ENCODE measurements around the gene ZNF358. TPM values are rescaled to one million over a fixed set of nuclear protein-coding genes. Genes with fewer than 3 reads are reported as not detected.

ZNF358 gene
- total RNA-seq, 1 experiment from 2014 or later: 72.7 TPM

DNA sequence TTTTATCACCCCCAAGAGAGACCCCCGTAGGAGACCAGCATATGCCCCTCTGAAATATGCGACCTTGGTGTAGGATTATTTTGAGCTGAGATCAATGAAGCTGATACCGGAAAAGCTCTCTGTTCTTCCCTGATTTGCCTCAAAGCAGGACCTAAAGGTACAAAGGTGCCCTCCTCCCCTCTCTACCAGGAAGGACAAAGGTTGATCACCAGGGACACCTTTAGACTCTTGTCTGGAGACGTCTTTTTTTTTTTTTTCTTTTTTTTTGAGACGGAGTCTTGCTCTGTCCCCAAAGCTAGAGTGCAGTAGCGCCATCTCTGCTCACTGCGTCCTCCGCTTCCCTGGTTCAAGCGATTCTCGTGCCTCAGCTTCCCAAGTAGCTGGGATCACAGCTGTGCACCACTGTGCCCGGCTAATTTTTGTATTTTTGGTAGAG is 26.3 kb upstream of the ZNF358 start:
- DNase-seq (ENCODE audit: low spot score): no peak

DNA sequence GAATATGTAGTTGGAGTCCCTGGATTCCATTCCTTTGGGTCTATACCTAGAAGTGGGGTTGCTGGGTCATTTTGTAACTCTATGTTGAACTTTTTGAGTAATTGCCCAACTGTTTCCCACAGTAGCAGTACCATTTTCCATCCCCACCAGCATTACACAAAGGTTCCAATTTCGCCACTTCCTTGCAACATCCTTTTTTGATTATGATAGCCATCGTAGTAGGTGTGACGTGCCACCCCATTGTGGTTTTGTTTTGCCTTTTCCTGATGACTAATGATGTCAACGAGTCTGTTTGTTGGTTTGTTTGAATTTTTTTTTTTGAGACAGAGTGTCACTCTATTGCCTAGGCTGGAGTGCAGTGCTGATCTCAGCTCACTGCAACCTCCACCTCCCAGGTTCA is 23.8 kb upstream of the ZNF358 start:
- peak; percentile 84 for DNase-seq (ENCODE audit: low spot score)

DNA sequence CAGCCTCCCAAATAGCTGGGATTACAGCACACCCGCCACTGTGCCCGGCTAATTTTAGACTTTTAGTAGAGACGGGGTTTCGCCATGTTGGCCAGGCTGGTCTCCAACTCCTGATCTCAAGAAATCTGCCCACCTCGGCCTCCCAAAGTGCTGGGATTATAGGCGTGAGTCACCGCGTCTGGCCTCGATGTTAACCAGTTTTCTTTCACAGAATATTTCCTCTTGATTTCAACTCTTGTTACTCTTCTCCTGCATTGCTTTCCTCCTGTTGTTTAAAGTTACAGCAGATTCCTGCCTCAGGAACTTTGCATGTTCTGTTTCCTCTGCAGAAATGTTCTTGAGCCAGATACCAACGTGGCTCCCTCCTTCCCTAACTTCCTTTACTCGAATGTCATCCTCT is 23.3 kb upstream of the ZNF358 start:
- DNase-seq (ENCODE audit: low spot score): peak; percentile 44

DNA sequence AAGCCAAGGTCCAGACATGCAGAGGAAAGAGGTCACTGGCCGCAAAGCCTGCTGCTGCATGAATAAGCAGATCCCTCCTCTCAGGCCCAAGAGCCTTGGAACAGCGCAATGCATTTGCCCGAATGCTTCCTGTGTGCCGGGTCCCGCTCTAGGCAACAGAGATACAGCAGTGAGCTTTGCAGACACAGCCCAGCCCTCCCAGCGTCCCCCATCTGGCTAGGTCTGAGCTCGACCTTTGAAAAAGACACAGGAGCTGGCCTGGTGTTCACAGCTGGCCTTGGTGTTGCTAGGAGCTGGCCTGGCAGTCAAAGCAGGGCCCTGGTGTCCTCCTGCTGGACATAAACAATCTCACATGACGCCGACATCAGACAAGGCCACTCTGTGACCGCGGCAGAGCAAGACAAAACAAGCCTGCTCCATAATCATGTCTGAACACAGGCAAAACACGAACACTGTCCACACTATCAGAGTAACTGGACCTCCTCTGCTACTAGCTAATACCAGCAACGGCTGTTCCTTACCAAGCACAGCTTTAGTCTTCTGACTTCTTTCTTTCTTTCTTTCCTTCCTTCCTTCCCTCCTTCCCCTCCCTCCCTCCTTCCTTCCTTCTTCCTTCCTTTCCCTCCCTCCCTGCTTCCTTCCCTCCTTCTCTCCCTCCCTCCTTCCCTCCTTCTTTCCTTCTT is 21.3 kb upstream of the ZNF358 start:
- DNase-seq (ENCODE audit: low spot score): no peak

DNA sequence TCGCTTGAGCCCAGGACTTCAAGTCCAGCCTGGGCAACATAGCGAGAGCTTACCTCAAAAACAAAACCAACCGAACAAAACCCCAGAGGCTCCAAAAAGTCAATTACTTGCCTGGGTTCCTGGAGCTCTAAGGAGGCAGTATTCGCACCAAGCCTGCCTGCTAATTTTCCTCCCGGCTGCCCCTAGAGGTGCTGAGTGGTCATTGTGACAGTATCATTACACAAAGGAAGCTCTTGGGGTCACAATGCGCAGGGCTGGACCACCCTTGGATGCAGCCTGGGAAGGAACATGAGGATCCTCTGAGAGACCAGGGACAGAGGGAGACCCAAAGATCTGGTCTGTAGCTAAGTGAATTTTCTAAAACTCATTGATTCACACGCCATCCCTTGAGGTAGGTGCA is 18.6 kb upstream of the ZNF358 start:
- DNase-seq (ENCODE audit: low spot score): no peak

DNA sequence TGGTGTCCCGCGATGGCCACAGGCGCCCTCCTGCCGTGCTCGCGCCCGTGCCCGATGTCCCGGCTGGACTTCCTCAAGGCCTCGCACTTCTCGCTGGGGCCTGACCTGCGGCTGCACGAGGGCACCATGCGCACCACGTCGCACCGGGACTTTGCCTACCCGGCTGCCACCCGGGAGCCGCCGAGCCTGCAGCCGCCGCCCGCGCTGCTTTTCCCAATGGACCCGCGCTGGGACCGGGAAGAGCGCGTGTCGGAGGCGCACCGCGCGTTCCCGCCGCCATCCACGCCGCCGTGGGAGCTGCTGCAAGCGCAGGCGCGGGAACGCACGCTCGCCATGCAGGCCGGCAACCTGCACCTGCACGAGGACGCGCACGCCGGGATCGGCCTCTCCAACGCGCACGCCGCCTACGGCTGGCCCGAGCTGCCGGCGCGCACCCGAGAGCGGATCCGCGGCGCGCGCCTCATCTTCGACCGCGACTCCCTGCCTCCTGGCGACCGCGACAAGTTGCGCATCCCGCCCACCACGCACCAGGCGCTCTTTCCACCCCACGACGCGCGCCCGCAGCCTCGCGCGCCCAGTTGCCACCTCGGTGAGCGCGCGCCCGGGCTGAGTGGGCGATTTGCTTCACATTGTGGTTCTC is 15.0 kb upstream of the ZNF358 start:
- DNase-seq (ENCODE audit: low spot score): no peak

DNA sequence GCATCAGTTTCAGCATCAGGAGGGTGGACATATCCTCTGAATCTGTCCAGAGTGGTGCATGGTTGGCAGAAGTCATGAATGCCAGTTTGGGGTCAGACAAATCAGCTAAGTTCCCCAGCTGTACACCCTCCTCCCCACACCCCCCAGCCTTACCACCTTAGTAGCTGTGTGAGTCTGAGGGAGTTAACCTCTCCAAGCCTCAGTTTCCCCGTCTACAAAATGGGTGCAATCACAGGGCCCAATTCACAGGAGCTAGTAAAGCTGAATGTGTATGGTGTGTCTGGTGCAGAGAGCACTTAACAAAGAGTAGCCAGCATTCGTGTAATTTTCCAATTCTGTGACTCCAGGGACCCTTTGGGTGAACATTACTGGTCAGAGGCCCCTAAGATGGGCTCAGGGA is 13.4 kb upstream of the ZNF358 start:
- DNase-seq (ENCODE audit: low spot score): no peak

DNA sequence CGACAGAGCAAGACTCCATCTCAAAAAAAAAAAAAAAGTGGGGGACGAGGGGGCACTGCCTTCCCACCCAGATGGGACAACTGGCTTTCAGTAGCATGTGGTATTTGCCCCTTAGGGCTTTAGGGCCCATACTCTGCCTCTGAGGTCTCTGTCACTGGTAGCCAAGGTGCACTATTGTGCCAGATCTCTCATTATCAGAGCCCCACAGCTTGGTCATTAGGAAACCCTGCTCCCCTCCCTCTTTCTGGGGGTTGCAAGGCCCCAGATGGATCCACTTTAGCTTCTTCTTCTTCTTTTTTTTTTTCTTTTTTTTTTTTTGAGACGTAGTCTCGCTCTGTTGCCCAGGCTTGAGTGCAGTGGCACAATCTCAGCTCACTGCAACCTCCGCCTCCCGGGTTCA is 11.2 kb upstream of the ZNF358 start:
- DNase-seq (ENCODE audit: low spot score): no peak

DNA sequence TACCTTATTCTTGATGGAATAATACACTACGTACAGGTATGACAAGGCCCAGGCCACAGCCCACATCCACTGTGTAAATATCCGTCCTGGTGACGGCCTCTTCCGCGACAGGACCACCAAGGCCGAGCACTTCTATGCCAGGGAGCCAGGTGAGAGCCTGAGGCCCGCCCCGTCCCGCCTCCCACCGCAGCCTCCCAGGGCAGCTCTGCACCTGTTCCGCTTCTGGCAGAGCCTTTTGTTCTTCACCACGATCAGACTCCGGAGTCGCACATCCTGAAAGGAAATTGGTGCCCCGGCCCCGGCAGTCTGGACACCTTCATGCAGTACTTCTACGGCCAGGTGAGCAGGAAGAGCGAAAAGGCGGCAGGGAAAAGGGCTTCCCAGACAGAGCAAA is 10.6 kb upstream of the ZNF358 start:
- DNase-seq (ENCODE audit: low spot score): no peak

DNA sequence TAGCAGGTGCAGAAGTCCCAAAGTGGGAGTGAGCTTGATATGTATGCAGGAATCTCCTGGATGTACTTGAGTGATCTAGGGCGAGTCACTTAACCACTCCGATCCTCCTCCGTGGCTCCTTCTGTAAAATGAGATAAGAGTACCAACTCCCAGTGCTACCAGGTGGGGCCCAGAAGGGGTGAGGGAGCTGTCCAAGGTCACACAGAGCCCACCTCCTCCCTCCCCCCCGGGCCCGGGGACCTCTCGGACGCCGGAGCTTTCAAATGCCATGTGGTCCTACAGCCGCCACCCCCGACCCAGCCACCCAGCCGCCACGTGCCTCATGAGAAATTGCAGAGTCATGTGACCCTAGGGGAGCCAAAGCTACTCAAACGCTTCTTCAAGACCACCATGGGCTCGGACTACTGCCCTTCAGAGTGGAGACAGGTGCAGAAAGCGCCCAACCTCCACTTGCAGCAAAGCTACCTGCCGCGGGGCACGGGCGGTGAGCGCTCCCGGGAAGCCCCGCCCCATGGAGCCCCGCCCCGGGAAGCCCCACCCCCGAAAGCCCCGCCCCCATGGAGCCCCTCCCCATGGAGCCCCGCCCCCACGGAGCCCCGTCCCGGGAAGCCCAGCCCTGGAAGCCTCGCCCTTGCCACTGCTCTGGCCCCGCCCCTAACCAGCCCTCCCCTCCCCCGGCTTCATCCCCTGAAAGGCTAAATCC is 10.1 kb upstream of the ZNF358 start:
- peak; percentile 26 for DNase-seq (ENCODE audit: low spot score)

DNA sequence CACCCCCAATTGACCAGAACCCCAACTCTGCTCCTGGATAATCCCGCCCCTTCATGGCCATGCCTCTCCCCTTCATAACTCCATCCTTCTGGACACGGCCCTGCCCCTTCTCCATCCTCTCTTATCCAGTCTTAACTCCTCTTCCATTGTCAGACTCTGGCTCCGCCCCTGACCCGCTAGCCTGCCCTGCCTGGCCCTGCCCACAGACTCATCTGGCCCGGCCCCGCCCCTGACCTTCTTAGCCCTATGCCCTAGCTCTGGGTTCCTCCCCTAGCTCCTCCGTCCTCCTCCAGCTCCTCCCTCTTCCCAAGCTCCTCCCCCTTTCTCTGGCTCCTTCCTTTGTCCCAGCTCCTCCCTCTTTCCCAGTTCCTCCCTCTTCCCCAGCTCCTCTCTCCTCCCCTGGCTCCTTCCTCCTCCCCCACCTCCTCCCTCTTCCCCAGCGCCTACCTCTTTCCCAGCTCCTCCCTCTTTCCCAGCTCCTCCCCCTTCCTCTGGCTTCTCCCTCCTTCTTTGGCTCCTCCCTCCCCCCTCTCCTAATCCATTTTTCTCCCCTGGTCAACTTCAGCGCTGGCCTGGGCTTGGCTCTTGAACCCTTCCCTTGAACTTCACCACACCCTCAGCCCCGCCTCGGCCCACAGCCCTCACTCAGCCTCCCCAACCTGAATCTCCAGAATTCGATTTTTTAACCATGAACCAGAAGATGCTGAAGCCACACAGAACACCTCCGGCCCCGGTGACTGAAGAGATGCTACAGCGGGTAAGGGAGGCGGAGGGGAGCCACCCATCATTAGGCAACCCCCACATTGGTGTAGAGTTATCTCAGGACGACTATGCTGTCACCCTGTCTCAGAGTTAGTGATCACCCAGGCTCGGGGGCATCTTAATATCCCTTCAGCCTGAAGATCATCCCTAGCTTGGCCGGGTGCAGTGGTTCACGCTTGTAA is 9.2 kb upstream of the ZNF358 start:
- peak; percentile 98 for DNase-seq (ENCODE audit: low spot score)

DNA sequence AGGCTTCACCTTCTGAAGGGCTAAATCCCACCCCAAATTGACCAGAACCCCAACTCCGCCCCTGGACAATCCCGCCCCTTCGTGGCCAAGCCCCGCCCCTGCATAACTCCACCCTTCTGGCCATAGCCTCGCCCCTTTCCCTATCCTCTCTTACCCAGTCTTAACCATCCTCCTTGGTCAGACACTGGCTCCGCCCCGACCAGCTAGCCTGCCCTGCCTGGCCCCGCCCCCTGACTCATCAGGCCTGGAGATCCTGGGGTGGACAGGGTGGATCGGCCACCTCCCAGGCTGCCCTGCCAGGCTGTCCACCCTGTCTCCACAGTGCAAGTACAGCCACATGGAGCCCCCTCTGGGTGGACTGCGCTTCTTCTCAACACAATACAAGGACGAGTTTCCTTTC is 8.0 kb upstream of the ZNF358 start:
- peak; percentile 97 for DNase-seq (ENCODE audit: low spot score)

DNA sequence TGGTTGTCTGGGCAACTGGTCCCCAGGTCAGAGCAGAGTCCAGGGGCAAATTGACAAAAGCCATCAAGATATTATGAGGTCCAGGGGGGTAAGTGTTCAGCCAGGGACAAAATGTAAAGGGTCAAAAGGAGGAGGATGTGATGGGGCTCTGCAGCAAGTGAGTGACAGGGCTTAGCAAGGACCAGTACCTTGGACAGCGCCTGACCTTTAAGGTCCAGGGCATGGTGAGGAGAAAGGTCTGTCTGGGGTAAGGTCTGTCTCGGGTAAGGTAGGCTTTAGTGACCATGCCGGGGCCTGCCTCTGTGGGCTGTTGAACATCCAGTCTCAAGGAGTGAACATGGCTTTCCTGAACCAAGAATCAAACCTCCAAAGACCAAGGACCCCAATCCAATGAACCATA is 6.3 kb upstream of the ZNF358 start:
- no peak for DNase-seq (ENCODE audit: low spot score)

DNA sequence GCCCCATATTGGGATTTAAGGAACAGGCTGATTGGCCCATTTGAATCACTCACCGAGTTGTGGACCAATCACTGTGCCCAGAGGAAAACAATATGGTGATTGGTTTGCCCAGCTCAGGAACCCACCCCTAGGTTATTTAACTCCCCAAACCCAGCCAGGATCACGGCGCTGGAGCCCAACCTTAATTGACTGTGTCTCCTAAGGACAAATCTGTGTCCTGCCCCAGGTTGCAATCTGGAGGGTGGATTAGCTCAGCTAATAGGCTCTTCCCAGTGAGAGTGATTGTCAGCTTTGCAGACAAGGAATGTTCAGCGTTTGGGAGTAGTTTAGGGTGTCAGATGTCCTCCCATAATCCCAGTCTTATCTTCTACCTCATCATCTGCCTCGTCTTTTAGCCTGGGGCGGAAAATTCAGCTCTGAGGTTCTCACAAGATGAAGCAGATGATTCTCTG is 3.5 kb upstream of the ZNF358 start:
- DNase-seq (ENCODE audit: low spot score): no peak

DNA sequence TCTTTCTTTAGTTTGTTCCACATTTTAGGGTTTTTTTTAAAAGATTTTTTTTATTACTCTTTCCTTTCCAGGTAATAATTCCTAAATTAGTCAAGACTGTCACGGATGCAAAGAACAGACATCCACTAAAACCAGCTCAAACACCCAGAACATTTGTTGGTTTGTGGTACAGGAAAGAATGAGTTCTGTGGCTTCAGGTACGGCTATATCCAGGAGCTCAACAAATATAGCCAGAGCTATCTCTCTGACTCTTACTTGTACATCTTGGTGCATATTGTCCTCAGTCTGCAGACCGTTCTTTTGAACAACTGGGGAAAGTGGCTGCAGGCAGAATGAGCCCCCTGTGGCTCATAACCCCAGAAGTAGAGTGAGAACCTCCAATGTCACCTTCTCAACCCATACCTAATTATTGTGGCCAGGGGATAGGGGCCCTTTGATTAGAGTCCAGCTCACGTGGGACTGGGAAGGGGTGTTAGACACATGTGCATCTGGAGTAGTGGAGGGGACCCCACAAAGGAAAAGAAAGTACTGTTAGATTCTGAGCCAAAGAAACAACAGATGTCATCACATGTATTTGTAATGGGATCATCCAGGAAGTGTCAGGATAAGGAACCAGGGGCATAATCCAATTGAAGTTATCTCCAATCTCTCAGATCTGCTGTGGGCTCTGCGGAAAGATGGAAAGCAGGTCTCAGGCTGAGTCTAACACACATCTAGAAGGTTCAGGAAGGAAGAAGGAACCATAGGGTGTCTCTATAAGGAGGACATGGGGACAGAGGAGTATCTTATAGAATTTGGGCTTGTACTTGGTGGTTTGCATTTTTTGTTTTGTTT is 1.9 kb upstream of the ZNF358 start:
- DNase-seq (ENCODE audit: low spot score): no peak

DNA sequence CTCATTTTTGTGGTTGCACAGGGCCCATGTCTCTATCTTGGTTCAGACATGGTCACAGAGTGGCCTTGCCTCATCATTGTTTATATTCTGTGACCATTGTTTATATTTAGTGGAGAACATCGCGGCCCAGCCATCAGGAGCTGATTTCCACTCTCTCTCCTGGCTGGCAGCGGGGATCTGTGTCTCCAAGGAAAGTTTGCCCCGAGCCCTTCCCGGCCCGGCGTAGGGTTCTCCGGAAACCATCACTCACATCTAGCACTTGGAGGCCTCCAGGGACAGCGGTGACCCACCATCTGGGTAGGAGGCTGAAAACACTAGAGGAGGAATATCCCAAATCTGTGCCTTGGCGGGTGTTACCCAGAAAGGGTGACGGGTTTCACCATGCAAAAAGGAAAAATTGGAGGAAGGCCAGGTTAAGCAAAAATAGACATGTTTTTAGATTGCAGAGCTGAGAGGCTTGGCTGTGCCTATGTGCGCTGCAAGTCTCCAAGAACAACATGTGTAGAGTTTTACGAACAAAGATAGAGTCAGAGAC is 726 bp upstream of the ZNF358 start:
- no peak for DNase-seq (ENCODE audit: low spot score)

DNA sequence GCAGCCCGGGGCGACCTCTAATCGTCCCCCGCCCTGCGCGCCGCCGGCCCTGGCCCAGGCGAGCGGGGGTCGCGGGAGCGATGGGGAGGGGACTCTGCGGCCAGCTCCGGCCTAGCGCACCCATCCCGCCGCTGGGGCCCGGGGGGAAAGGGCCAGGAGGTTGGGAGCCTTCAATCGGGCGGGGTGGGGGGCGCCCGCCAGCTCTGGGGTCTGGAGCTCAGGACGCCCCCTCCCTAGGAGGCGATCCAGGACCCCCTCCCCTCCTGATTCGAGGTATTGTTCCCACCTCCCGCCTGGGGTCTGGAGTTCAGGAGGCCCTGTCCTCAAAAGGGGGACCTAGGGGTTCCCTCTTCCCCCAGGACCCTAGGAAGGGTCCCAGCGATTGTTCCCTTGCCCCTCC is 430 bp downstream of the ZNF358 start:
- DNase-seq (ENCODE audit: low spot score): no peak

DNA sequence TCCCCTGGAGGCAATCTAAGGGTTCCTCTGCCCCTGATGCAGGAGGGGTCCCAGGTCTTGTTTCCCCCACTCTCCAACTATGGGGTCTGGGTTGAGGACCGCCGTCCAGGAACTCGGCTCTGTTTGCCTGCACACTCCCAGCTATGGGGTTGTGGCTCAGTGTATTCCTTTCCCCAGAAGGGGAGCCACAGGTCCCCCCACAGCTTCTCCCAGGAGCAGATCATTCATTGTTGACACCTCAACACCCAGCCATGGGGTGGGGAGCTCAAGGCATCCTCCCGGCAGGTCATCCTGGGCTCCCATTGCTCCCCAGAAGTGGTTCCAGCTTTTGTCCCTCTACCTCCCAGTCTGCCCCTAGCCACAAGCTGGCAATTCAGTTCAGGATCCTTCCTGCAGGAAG is 975 bp downstream of the ZNF358 start:
- no peak for DNase-seq (ENCODE audit: low spot score)

DNA sequence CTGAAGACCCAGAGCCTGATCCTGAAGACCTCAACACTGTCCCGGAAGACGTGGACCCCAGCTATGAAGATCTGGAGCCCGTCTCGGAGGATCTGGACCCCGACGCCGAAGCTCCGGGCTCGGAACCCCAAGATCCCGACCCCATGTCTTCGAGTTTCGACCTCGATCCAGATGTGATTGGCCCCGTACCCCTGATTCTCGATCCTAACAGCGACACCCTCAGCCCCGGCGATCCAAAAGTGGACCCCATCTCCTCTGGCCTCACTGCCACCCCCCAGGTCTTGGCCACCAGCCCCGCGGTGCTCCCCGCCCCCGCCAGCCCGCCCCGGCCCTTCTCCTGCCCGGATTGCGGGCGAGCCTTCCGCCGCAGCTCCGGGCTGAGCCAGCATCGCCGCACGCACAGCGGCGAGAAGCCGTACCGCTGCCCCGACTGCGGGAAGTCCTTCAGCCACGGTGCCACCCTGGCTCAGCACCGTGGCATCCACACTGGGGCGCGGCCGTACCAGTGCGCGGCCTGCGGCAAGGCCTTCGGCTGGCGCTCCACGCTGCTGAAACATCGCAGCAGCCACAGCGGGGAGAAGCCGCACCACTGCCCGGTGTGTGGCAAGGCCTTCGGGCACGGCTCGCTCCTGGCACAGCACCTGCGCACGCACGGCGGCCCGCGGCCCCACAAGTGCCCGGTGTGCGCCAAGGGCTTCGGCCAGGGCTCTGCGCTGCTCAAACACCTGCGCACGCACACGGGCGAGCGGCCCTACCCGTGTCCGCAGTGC is 3.6 kb downstream of the ZNF358 start:
- no peak for DNase-seq (ENCODE audit: low spot score)

Data from A172 (cell line).